ENCODE measurements around the gene MAL. TPM values are rescaled to one million over a fixed set of nuclear protein-coding genes. Genes with fewer than 3 reads are reported as not detected.

The MAL gene
- total RNA-seq, 1 donor from 2014 or later = 21.2 TPM

DNA sequence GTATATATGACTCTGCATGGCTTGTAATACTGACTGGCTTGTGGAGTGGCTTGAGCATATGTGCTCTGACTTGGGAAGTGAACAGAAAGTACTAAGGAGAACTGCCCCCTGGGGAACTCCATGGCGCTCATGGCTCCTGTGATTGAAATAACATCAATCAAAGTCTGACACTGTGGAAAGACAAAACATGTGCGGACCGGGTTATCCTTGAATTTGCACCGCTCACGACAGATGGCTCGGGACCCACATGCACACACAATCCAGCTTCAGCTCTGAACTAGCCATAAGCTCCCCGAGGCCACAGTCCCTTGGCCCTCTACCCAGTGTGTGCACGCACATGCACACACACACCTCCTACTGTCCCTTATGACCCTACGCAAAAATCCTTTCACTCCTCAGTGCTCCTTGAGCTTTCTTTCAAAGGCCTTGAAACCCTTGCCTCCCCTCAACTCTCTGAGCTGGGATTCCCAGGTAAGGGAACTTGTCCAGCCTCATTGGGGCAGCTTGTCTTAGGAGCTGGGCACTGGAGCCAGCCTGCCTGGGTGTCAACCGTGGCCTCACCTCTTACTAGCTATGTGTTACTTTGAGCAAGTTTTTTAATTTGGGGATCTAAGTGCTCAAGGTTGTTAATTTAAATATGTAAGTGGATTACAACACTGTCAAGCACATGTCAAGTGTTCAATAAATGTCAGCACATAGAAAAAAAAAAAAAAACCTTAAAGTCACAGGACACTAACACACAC is 52.5 kb downstream of the MAL start:
- ATAC-seq = peak; percentile 48
- Histone ChIP-seq H3K9me3 (no peaks in the 10 kb centered on the region), H3K36me3 (no peaks in the 10 kb centered on the region), H3K27ac (no peak overlapping the region), H3K4me3 (no peak overlapping the region), H3K4me1 (peaks cover 31% of the 10 kb centered on the region), H3K27me3 (no peaks in the 10 kb centered on the region)
- intact Hi-C loops (cut with DNase I) = no loop called here
- TF ChIP-seq, protein P1, sequence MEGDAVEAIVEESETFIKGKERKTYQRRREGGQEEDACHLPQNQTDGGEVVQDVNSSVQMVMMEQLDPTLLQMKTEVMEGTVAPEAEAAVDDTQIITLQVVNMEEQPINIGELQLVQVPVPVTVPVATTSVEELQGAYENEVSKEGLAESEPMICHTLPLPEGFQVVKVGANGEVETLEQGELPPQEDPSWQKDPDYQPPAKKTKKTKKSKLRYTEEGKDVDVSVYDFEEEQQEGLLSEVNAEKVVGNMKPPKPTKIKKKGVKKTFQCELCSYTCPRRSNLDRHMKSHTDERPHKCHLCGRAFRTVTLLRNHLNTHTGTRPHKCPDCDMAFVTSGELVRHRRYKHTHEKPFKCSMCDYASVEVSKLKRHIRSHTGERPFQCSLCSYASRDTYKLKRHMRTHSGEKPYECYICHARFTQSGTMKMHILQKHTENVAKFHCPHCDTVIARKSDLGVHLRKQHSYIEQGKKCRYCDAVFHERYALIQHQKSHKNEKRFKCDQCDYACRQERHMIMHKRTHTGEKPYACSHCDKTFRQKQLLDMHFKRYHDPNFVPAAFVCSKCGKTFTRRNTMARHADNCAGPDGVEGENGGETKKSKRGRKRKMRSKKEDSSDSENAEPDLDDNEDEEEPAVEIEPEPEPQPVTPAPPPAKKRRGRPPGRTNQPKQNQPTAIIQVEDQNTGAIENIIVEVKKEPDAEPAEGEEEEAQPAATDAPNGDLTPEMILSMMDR (IDR thresholded peaks at IDR 0.05) = no peak
- no peak for DNase-seq

DNA sequence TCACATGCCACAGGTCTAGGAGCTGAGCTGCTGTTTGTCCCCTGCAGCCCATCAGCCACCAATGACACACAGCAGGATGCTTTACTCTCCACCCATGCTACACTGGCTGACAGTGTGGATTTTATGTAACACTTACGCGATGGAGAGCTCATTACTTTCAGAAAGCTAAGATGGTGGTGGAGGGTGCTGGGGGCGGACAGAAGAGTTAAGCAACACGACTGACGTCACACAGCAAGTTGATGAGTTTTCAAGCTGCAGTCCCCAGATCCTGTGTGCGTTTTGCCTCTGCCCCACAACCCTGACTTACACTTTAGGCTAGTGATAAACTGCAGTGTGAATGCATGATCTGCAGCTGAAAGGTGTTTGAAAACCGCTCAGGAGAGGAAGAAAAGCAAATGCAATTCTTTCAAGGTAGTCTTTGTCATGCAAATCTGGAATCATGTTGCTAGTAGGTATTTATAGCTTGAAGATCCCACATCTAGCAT is 53.7 kb downstream of the MAL start:
- intact Hi-C loops (cut with DNase I) = no loop called here
- TF ChIP-seq, protein P1 (IDR thresholded peaks at IDR 0.05) = no peak
- no peaks in the 10 kb centered on the region for H3K9me3 ChIP-seq
- DNase-seq = no peak
- no peak overlapping the region for H3K27ac ChIP-seq
- H3K4me1 ChIP-seq = peaks cover 31% of the 10 kb centered on the region
- no peaks in the 10 kb centered on the region for H3K27me3 ChIP-seq
- no peaks in the 10 kb centered on the region for H3K36me3 ChIP-seq
- ATAC-seq = no peak
- H3K4me3 ChIP-seq = no peak overlapping the region

- Histone ChIP-seq H3K27ac (no peak overlapping the region), H3K4me1 (peaks cover 17% of the 10 kb centered on the region), H3K4me3 (no peak overlapping the region), H3K9me3 (no peaks in the 10 kb centered on the region), H3K36me3 (peaks cover 20% of the 10 kb centered on the region), H3K27me3 (no peaks in the 10 kb centered on the region)
- intact Hi-C loops (cut with DNase I) = no loop called here
- ATAC-seq (no peak), DNase-seq (no peak)
- TF ChIP-seq, protein P1 (IDR thresholded peaks at IDR 0.05) = no peak
These were observed 57.0 kb downstream of the MAL start for GRCh38 chr2:95082477-95082876.

GRCh38 chr2:95086017-95086416 is 60.5 kb downstream of the MAL start:
- intact Hi-C loops (cut with DNase I) = no loop called here
- TF ChIP-seq, protein P1 (IDR thresholded peaks at IDR 0.05) = no peak
- ATAC-seq = no peak
- H3K9me3 ChIP-seq = no peaks in the 10 kb centered on the region
- no peaks in the 10 kb centered on the region for H3K27me3 ChIP-seq
- no peak for DNase-seq
- H3K27ac ChIP-seq = no peak overlapping the region
- H3K36me3 ChIP-seq = peaks cover 51% of the 10 kb centered on the region
- H3K4me3 ChIP-seq = no peak overlapping the region
- no peaks in the 10 kb centered on the region for H3K4me1 ChIP-seq

GRCh38 chr2:95087379-95087778 is 61.9 kb downstream of the MAL start:
- TF ChIP-seq, protein P1 (IDR thresholded peaks at IDR 0.05) = no peak
- Histone ChIP-seq H3K36me3 (peaks cover 63% of the 10 kb centered on the region), H3K4me3 (no peak overlapping the region), H3K27ac (no peak overlapping the region), H3K27me3 (no peaks in the 10 kb centered on the region), H3K4me1 (no peaks in the 10 kb centered on the region), H3K9me3 (no peaks in the 10 kb centered on the region)
- intact Hi-C loops (cut with DNase I) = no loop called here
- ATAC-seq = no peak
- no peak for DNase-seq
